Stimulated activated CD8-positive, alpha-beta memory T cell treated with anti-CD3 and anti-CD28 coated beads, Interleukin-12 subunit alpha, Interleukin-12 subunit beta, amount 100 ng/mL, for 4 hours (primary cell): ENCODE results near the gene CFAP100.

Source experiments
- DNase-seq: peaks from one replicate; pipeline ENCODE4 v3.0.0-alpha.2; 2020; ENCODE audit warnings: low read depth

Gene CFAP100

DNA sequence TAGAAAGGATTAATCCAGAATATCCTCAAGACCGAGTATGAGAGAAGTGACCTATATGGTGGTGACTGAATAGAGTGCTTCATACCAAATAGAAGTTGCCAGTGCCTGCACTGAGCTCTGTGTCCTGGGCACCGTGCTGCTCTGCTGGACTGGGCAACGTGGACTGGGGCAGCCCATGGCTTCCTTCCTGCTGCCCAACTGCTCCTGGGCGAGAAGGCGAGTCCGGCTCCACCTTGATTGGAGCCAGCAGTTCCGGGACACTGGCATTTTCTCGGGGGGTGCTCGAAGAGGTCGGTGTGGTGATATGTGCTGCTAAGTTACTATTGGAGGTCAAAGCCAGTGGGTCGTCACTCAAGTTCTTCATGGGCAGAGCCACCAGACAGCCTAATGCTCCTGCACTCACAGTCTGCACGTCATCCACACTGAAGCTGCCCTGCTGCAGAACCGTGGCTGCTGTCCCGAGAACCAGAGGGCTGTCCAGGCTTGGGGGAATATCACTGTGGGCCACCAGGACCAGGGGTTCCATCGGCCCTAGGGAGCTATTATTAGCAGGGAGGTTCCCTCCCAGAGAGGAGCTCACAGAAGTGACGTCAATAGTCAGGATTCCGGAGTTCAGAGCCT is 66.9 kb downstream of the CFAP100 start:
- no peak for DNase-seq

DNA sequence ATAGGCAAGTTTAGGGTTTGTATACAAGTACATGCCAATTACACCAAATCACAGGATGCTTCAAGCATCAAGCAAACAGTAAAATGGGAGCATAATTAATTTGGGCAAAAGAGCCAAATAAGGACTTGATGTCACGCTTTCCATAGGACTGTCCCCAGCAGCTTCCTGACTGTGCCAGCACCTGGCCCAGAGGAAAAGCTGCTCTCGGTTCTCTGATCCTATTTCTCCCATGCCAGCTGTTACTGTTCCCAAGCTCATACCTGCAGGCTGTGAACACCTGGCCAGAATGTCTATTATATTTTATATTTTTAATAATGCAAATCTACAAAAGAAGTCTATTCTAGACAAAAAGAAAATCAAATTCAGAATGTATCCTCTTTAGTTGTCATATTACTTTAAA is 68.8 kb downstream of the CFAP100 start:
- no peak for DNase-seq

DNA sequence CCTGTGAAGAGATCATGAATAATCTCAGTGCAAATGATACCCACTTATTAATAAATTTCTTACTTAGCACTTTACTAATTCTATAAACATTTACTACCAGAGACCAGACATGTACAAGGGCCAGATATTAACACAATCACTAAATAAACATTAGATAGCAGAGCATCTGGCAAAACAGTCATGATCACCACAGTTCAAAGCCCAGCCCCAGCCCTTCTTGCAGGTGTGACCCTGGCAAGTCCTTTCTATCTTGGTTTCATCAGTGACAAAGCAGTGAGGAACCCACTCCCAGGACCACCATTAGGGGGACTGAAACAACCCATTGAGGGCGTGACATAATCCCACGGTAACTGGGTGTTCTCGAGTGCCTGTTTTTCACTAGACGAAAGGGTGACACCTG is 69.4 kb downstream of the CFAP100 start:
- no peak for DNase-seq

DNA sequence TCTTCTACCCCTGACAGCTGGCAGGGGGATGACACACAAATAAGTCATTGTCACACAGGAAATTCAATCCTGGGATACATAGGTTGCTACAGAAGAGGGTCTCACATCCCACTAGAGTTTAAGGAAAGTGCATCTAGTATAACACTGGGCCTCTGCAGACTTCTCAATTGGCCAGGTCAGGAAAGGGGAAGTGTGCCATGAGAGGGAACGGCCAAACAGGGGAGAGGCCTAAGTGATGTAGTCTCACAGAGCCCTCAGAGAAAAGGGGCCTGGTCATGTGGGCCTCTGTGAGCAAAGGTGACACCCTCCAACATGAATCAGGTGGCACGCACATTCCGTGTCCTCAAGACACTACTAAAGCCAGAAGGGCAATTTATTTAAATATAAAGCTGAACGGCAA is 69.8 kb downstream of the CFAP100 start:
- DNase-seq, result no peak

DNA sequence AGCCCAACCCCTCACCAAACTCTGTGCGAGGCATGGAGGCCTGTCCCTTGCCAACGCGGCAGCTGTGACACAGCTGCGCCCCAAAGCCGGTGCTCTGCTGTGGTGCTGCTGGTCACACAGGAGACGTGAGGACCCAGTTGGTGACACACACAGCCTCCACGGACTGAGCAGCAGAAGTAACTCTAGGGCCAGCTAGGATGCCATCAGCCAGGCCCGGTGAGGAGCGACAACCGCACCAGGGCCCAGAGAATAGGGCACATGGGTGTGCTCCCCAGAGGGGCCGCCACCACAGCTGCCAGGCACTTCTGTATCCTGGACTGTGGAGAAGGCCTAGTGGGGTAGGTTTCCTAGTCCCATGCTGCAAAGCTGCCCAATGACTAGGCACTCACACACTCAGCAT is 70.3 kb downstream of the CFAP100 start:
- no peak for DNase-seq

DNA sequence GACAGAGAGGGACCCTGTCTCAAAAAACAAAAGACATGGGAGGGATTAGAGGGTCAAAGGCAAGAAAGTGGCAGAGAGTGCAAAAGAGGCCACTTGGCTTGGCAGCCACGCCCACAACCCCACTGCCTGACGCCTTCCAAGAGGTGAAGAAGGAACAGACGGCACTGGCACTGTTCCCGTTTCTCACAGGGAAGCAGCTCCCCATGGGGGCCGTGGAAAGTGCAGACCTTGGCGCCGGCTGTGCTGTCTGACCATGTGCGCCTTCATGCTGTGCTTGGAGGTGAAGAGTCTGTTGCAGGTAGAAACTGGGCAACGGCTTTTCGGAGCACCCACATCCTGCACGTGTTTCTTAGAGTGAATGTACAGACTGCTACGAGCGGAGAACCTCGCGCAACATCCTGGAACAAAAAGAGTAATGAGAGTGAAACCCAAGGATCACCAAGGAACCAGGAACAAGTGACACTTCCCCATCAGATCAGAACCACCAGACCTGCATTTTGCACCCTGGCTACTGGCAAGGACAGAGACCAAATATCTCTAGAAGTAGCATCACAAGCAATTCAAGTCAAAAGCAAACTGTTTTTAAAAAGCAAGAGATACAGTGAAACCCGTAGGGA is 71.3 kb downstream of the CFAP100 start:
- DNase-seq, result no peak

DNA sequence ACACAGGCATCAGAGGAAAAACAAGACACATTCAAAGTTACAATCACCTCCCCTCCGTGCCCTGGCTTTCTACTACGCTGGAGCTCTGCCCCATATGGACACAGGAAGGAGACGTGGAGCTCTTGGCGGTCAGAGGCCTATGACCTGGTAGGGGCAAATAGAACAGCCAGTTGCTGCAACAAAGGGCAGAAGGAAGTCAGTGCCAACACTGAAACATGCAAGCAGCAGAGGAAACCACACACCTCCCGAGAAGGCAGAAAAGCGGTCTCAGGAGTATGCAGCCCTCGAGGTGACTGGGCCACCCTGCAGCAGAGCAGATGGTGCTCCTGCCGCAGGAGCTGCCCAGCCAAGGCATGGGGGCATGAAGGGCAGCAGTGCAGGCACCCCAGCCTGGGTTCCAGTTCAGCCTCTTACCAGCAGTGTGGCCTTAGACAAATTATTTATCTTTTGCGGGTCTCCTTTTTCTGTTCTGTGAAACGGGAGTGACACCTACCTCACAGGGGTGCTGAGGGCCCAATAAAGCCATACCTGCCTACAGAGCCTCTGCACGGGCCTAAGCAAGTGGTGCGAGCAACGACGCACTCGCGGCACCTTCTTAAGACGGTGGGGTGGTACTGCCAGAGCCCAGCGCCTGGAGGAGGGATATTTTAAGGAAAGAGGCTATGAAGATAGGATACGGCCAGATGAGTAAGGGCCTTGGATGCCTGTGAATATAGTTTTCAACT is 72.3 kb downstream of the CFAP100 start:
- no peak for DNase-seq

DNA sequence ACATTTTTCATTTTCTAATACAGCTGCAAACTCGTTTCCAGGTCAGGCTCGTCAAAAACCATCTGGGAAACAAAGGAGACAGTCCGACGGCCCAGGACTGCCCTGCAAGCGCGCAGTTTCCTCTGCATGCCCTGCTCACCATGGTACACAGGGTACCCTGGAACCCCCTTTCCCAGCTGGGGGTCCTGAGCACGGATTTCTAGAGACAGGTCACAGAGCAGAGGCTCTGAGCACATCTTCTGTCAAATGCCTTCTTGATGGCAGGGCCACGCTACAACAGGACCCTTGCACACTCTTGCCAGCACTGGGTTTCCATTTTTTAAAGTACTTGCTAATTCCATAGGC is 72.9 kb downstream of the CFAP100 start:
- DNase-seq, result no peak

DNA sequence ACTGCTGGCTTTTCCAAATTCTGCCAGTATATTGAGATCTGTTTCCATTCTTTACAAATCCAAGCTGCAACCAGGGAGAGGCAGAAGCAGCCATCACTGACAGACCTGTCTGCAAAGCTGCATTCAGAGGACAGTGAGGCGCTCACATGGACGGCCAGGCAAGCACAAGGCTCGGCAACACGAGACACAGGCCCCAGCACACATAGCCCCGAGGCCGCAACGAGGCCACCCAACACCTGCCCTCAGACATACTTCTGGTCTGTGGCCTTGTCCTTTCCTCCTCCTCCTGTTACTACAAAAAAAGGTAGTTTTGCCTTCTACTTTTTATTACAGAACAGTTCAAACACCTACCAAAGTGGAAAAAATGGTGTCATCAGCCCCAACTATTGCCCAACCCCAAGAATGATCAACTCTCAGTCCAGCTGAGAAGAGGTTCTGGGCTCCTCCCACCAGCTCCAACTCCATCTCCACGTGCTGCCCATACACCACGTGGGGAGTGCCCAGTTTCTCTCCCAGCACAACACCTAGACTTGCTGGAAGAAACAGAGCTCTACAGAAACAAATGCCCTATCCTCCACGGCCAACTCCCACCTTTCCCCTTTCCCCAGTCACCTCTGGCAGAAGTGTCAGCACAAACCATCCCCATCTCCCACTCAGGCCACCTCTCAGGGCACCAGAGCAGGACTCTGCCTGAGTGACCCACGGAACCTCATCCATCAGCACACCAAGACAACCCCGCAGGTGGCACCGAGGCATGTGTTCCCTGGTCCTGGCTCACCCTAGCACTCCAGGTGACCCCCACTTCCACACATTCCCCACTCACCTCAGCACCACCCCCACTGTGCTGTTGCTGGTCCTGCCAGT is 73.6 kb downstream of the CFAP100 start:
- no peak for DNase-seq

DNA sequence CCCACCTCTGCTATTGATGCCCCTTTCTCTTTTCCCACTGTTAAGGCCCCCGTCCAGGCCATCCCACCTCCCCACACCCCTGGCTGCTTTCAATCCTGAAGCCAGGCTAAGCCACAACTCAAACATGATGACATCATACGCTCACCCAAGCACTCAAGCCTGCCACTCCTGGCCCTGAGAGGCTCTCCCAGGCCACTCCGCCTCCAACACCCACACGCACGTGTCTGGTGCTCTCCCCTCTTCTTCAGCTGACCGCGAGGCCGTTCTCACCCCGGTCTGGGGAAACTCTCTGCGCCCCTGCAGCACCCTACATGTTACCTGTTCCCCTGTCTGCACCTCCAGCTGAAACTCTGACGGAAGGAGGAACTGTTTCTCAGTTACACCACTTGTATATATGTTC is 74.8 kb downstream of the CFAP100 start:
- DNase-seq, result no peak

DNA sequence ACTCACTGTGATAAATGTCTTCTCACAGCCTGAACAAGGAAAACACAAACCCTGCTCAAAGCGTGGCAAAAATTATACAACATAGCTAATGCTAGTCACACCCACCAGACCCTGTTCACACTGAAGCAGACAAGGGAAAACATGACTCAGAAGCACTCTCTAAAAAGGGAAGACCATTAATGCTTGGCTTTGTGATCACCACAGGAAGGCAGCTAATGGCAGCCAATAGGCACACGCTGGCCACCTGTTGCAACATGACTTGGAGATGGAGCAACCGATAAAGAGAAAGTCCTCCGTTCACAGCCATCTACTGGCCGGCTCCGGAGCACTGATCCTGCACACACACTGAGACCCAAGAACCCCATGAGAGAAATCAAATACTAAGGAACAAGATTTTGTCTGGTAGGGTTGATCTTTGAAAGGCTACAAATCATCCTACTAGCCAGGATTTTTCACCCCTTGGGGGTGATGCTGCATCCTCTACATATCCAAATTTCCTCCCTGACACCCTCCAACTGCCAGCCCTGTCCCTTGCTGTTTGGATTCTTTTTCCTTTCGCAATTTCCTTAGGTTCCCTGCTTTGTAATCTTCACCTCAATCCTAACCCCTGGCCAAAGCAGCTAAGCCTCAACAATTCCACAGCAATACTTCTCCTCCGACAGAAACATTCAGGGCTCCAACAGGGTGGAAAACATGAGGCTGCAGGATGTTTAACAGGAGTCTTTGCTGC is 77.7 kb downstream of the CFAP100 start:
- no peak for DNase-seq

DNA sequence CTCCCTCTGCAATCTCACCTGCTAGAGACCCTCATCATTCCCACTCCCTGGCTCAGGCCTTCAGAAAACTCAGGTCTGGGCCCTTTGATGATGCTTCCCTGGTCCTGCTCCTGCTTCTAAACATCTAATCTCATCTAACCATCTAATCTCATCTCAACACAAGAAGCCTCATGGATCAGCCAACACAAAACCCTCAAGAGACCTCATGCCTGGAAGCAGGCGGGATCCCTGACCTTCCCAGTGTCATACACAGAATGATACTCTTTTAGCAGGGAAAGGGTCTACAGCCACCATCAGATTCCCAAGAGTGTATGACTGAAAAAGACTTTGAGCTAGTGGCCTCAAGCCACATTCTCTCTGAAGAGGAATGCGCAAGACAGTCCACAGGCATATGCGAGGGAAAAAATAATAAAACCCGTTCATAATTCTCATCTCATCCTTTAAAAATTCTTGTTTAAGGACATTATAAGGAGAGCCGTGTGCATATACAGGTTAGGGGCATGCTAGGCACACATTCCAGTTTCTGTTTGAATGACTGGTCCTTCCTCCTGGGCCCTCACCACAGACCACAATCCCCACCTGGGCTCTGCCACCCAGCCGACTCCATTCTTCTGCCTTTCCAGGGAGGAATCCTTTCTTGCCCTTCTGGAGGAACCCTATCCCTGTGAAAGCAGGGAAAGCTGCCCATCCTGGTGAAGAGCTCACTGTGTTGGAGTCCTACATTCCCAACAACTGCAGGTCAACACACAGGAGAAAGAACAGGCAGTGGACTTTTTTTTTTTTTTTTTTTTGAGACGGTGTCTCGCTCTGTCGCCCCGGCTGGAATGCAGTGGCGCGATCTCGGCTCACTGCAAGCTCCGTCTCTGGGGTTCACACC is 78.8 kb downstream of the CFAP100 start:
- no peak for DNase-seq

DNA sequence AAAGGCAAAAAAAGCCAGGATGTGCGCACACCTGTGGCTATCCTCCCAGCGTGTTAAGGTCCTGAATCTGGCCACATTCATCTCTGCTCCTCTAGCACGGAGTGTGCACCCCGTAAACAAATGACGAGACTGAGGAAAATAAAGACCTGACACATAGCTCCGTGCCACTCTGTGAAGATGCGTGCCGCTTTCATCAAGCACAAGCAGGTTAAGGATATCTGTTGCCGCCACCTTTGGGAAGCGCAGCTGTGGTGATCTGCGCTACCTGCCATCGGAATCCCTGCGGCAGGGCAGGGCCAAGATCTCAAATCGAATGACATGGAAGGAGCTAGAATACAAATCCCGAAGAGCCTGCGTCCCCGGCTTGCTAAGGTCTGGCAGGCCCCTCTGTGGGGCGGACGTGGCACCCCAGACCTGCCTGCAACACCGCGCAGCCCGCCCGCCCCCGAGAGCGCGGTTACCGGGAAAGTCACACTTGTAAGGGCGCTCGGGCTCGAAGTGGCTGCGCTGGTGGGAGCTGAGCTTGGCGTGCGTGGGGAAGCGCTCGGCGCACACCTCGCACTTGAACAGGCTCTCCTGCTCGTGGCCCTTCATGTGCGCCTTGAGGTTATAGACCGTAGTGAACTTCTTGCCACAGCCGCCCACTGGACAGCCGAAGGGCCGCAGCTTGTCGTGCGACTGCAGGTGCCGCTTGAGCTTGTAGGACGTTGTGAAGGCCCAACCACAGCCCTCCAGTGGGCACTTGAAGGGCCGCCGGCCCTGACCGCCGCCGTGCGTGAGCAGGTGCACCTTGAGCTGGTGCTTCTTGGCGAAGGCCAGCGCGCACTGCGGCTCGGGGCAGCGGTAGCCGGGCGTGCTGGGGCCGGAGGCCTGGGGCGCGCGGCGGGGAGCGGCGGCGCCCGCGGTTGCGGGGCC is 80.0 kb downstream of the CFAP100 start:
- DNase-seq, result peak; percentile 17

DNA sequence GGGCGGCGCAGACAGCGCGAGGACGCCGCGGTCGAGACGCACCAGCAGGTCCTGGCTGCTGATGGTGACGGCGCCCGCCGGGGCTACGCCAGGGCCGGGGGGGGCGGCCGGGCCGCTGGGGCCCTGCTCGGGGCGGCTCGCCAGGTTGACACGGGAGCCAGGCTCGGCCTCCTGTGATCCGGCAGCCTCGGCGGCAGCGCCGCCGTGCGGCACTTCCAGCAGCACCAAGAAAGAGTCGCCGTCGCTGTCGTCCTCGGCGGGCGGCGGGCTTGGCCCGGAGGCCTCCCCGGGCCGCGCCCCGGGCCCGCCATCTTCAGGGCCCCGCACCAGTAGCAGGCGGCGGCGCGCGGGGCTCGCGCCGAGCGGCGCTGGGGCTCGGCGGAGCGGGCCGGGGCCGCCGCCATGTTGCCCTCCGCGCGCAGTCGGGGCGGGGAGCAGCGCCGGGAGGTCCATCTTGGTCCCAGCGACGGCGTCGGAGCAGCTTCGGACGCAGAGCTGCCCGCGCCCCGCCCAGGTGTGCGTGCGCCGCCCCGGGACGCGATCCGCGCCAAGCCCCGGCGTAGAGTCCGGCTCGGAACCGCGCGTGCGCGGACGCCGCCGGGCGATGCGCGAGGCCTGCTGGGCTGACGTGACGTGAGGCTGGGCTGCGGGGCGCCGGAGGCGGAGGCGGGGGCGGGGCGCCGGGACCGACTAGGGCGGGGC is 80.9 kb downstream of the CFAP100 start, which contains the start of gene ZXDC:
TSS of gene ZXDC (minus strand) at position 479 of the 702 bp plus-strand sequence. CDS start at position 453, 26 bp downstream.
- DNase-seq, result peak; percentile 91

DNA sequence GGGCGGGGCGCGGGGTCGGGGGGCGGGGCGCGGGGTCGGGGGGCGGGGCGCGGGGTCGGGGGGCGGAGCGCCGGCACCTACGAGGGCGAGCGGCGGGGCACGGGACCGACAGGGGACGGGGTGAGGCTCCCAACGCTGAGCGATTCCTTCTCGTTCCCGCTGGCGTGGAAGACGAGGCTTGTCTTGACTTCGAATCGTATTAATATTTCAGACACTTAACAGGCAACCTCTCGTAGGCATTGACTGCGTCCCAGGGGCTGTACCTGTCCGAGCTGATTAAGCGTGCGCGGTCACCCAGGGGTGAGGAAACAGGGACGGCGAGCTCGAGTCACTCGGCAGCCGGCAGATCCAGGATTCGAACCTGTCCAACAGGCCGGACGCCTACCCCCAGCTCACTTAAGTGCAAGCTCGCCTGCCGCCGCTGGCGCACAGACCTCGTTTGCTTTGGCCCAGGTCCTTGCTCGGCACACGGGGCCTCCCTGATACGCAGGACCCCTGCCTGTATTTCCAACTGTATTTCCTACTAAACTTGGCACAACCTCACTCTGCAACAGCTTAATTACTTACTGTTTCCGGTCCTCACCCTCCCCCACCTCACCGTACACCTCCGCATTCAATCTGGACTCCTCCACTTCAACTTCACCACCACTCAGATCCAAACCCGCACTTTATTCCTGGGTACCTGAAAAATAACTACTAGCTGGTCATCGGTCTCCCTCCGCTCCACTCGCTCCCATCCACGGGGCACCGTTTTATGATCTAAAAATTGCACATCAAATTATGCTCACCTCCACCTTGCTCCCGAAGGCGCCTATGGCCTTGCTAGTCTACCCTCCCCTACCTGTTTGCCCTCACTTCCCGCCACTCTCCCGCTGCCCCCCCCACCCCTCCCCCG is 81.7 kb downstream of the CFAP100 start:
- DNase-seq, result no peak

DNA sequence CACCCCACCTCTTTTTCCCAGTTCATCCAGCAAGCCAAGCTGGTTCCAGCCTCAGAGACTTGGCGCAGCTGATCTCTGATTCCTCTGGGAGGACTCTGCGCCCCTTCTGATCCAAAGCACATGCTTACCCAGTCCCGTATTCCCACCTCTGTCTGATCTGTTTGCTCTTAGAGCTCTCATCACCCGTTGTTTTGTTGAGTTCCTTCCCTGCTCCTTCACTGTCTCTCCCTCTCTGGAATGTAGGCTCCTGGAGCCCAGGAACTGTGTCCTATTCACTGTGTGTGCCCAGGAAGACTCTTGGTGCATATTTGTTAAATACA is 82.3 kb downstream of the CFAP100 start:
- DNase-seq, result no peak

DNA sequence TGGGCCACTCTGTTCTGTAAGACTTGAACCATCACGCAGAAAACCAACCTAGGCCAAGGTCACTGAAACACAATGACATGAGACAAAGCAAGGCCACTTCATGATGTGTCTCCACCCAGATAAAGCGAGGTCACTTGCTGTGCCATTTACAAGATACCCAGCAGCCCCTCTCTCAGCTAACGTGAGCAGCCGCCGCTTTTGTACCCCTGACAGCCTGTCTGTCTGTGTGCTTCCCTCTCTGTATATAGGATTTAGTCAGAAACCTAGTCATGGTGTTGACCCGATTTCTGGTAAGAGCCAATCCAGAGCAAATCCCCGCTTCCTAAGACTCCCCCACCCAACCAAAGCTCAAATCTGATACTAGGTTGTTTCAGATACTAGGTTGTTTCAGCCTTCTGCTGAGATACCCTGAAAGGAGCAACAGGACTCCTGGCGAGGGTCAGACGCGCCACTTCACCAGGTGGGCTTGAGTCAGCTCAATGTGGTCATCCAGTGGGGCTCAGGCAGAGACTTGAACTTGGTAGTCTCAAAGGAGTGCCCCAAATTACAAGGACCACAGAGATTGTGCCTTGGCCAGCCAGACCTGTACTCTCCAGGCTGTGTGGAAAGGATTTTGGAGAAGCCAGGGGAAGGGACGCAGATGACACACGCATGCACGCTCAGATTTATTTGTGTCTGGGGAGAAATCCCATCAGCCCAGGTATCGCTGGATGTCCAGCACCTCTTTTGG is 84.0 kb downstream of the CFAP100 start:
- no peak for DNase-seq

DNA sequence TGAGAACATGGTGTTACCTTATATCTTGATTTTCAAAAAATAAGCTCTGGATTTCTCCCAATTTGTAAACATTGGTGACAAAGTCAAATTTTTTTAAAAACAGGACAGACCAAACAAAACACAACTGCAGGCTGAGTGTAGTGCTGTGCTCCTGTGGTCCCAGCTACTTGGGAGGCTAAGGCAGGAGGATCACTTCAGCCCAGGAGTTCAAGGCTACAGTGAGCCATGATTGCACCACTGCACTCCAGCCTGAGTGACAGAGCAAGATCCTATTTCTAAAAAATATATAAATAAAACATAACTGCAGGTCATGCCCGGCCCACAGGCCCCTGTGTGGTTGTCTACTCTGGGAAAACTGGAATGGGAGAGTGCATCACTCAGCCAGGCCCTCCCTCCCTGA is 84.9 kb downstream of the CFAP100 start:
- DNase-seq, result no peak
